Effector memory CD4-positive, alpha-beta T cell (primary cell): ENCODE data around the gene TNNC2.

Experiments used
- DNase-seq, 3 donors: peaks; one replicate each; pipeline ENCODE4 v3.0.0-alpha.2; 2020
- H3K27ac ChIP-seq: 2 replicates; pipeline ENCODE4 v1.7.0; 2013; ENCODE audit warnings: mild to moderate bottlenecking, low read length, moderate library complexity; ENCODE audit not compliant: insufficient read depth, poor library complexity, severe bottlenecking
- H3K27me3 ChIP-seq: replicated peaks from 2 replicates; pipeline ENCODE4 v1.7.0; 2013; ENCODE audit warnings: mild to moderate bottlenecking, low read length; ENCODE audit not compliant: insufficient read depth, control insufficient read depth, poor library complexity, severe bottlenecking
- H3K36me3 ChIP-seq: 2 replicates; pipeline ENCODE4 v1.7.0; 2013; ENCODE audit warnings: mild to moderate bottlenecking, low read length, moderate library complexity; ENCODE audit not compliant: control insufficient read depth, insufficient read depth
- H3K4me1 ChIP-seq: 2 replicates; pipeline ENCODE4 v1.7.0; 2013; ENCODE audit warnings: low read length, mild to moderate bottlenecking; ENCODE audit not compliant: control insufficient read depth, insufficient read depth, poor library complexity, severe bottlenecking
- H3K4me3 ChIP-seq: 2 replicates; pipeline ENCODE4 v1.7.0; 2013; ENCODE audit warnings: low read length, low read depth, mild to moderate bottlenecking; ENCODE audit not compliant: insufficient read depth, poor library complexity, severe bottlenecking
- H3K9me3 ChIP-seq: 2 replicates; pipeline ENCODE4 v1.7.0; 2013; ENCODE audit warnings: mild to moderate bottlenecking, low read length, moderate library complexity; ENCODE audit not compliant: control insufficient read depth

Gene TNNC2

GRCh38 chr20:45850238-45850637 is 23.1 kb upstream of the TNNC2 start:
- no peak overlapping the region for H3K27ac ChIP-seq
- DNase-seq = no peak
- H3K9me3 ChIP-seq = no peaks in the 10 kb centered on the region
- peaks cover 4% of the 10 kb centered on the region for H3K4me1 ChIP-seq
- H3K36me3 ChIP-seq = peaks cover 26% of the 10 kb centered on the region
- H3K27me3 ChIP-seq = no peaks in the 10 kb centered on the region
- H3K4me3 ChIP-seq = no peak overlapping the region

GRCh38 chr20:45848969-45849582 is 22.0 kb upstream of the TNNC2 start:
- H3K4me3 ChIP-seq = no peak overlapping the region
- no peaks in the 10 kb centered on the region for H3K9me3 ChIP-seq
- H3K36me3 ChIP-seq = peaks cover 36% of the 10 kb centered on the region
- H3K27me3 ChIP-seq = no peaks in the 10 kb centered on the region
- DNase-seq = no peak
- H3K27ac ChIP-seq = no peak overlapping the region
- no peaks in the 10 kb centered on the region for H3K4me1 ChIP-seq

- peaks cover 42% of the 10 kb centered on the region for H3K36me3 ChIP-seq
- no peak overlapping the region for H3K4me3 ChIP-seq
- no peaks in the 10 kb centered on the region for H3K27me3 ChIP-seq
- DNase-seq = no peak
- H3K9me3 ChIP-seq = no peaks in the 10 kb centered on the region
- no peaks in the 10 kb centered on the region for H3K4me1 ChIP-seq
- H3K27ac ChIP-seq = no peak overlapping the region
Observed at GRCh38 chr20:45848421-45848820, 21.3 kb upstream of the TNNC2 start.

- Histone ChIP-seq H3K4me1 (no peaks in the 10 kb centered on the region), H3K9me3 (no peaks in the 10 kb centered on the region), H3K27ac (no peak overlapping the region), H3K4me3 (no peak overlapping the region), H3K27me3 (no peaks in the 10 kb centered on the region), H3K36me3 (peaks cover 61% of the 10 kb centered on the region)
- DNase-seq = no peak
Observed at GRCh38 chr20:45845452-45845851, 18.3 kb upstream of the TNNC2 start.

GRCh38 chr20:45843506-45843905 is 16.4 kb upstream of the TNNC2 start:
- Histone ChIP-seq H3K4me3 (no peak overlapping the region), H3K27me3 (no peaks in the 10 kb centered on the region), H3K27ac (no peak overlapping the region), H3K4me1 (no peaks in the 10 kb centered on the region), H3K36me3 (peaks cover 60% of the 10 kb centered on the region), H3K9me3 (no peaks in the 10 kb centered on the region)
- DNase-seq = no peak

GRCh38 chr20:45842169-45842812 is 15.2 kb upstream of the TNNC2 start:
- no peaks in the 10 kb centered on the region for H3K4me1 ChIP-seq
- no peak for DNase-seq
- no peaks in the 10 kb centered on the region for H3K27me3 ChIP-seq
- H3K27ac ChIP-seq = no peak overlapping the region
- no peak overlapping the region for H3K4me3 ChIP-seq
- no peaks in the 10 kb centered on the region for H3K9me3 ChIP-seq
- H3K36me3 ChIP-seq = peaks cover 54% of the 10 kb centered on the region

- no peaks in the 10 kb centered on the region for H3K9me3 ChIP-seq
- no peak overlapping the region for H3K4me3 ChIP-seq
- no peaks in the 10 kb centered on the region for H3K27me3 ChIP-seq
- H3K4me1 ChIP-seq = no peaks in the 10 kb centered on the region
- no peak overlapping the region for H3K27ac ChIP-seq
- peaks cover 53% of the 10 kb centered on the region for H3K36me3 ChIP-seq
- no peak for DNase-seq
Observed at GRCh38 chr20:45841407-45842129, 14.5 kb upstream of the TNNC2 start.

- H3K4me3 ChIP-seq = no peak overlapping the region
- no peaks in the 10 kb centered on the region for H3K9me3 ChIP-seq
- no peaks in the 10 kb centered on the region for H3K4me1 ChIP-seq
- peaks cover 45% of the 10 kb centered on the region for H3K36me3 ChIP-seq
- H3K27ac ChIP-seq = no peak overlapping the region
- no peaks in the 10 kb centered on the region for H3K27me3 ChIP-seq
- no peak for DNase-seq
Observed at GRCh38 chr20:45840700-45841198, 13.6 kb upstream of the TNNC2 start.

- H3K27ac ChIP-seq = no peak overlapping the region
- peaks cover 9% of the 10 kb centered on the region for H3K36me3 ChIP-seq
- DNase-seq = no peak
- no peaks in the 10 kb centered on the region for H3K9me3 ChIP-seq
- no peaks in the 10 kb centered on the region for H3K27me3 ChIP-seq
- H3K4me1 ChIP-seq = peaks cover 8% of the 10 kb centered on the region
- H3K4me3 ChIP-seq = no peak overlapping the region
Observed at GRCh38 chr20:45836841-45837240, 9.7 kb upstream of the TNNC2 start.

- Histone ChIP-seq H3K4me1 (peaks cover 8% of the 10 kb centered on the region), H3K4me3 (no peak overlapping the region), H3K9me3 (no peaks in the 10 kb centered on the region), H3K27me3 (no peaks in the 10 kb centered on the region), H3K36me3 (no peaks in the 10 kb centered on the region), H3K27ac (no peak overlapping the region)
- no peak for DNase-seq
Observed at GRCh38 chr20:45835825-45836224, 8.7 kb upstream of the TNNC2 start.
